ENCODE data around the gene ANKRD7. TPM values are rescaled to one million over a fixed set of nuclear protein-coding genes. Genes with fewer than 3 reads are reported as not detected.

Gene ANKRD7
- total RNA-seq, 1 donor from 2014 or later = not detected

DNA sequence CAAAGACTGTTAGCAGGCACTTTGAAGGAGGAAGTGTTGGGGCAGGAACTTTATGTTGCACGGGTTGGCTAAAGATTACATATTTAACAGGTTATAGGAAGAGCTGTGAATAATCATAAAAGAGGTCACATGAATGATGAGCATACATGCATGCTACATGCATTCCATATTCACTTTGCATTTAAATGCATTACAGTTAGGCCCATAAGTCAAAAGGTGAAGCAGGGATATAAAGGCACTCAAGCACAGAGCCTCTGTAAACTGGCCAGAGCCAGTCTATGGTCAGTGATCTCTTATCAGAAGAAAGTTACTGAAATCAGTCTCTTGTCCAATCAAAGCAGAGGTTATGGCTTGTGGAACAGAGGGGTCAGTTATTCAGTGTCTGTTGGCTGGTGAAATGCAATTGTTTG, 7.3 kb upstream of the ANKRD7 start:
- H3K4me3 Mint-ChIP-seq (ENCODE audit: unreplicated experiment) = no peak overlapping the region
- no peaks in the 10 kb centered on the region for H3K4me1 Mint-ChIP-seq (ENCODE audit: low read depth, unreplicated experiment)
- no peaks in the 10 kb centered on the region for H3K9me3 Mint-ChIP-seq (ENCODE audit: unreplicated experiment)
- H3K27me3 Mint-ChIP-seq (ENCODE audit: unreplicated experiment) = no peaks in the 10 kb centered on the region
- TF ChIP-seq, protein P1, sequence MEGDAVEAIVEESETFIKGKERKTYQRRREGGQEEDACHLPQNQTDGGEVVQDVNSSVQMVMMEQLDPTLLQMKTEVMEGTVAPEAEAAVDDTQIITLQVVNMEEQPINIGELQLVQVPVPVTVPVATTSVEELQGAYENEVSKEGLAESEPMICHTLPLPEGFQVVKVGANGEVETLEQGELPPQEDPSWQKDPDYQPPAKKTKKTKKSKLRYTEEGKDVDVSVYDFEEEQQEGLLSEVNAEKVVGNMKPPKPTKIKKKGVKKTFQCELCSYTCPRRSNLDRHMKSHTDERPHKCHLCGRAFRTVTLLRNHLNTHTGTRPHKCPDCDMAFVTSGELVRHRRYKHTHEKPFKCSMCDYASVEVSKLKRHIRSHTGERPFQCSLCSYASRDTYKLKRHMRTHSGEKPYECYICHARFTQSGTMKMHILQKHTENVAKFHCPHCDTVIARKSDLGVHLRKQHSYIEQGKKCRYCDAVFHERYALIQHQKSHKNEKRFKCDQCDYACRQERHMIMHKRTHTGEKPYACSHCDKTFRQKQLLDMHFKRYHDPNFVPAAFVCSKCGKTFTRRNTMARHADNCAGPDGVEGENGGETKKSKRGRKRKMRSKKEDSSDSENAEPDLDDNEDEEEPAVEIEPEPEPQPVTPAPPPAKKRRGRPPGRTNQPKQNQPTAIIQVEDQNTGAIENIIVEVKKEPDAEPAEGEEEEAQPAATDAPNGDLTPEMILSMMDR (IDR thresholded peaks at IDR 0.05; ENCODE audit: partially characterized antibody, unreplicated experiment) = no peak
- no peak for DNase-seq
- H3K36me3 Mint-ChIP-seq (ENCODE audit: unreplicated experiment) = no peaks in the 10 kb centered on the region
- no peak overlapping the region for H3K27ac Mint-ChIP-seq (ENCODE audit: unreplicated experiment)

DNA sequence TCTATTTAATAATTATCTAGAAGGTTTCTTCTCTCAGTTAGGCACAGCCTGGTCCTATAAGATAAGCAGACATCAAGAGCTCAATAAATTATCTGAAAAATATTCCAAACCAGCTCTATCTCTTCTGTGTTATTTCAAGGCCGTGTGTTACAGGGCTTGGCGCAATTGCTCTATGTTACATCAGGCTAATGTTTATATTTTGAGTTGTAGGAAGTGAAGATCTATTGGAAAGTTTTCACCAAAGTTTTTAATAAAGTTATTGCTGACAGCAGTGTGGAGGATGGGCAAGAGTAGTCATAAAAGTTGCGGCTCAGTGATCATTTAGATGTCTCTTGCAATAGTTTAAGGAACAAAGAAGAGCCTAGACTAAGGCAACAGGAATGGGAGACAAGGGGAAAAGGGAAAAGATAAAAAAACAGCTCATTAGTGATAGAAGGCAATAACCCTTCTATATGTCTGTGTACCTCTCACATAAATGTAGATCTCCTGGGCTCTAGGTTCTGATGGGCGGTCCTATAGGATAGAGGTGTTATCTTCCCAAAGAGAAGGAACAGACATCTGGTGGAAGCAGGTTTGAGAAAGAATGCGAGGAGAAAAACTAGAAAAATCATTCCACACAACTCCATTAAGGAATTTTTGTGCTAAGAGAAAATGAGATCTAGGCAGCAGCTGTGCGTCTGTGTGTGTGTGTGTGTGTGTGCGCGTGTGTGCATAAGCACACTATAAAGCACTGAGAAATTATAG, 5.9 kb upstream of the ANKRD7 start:
- no peaks in the 10 kb centered on the region for H3K36me3 Mint-ChIP-seq (ENCODE audit: unreplicated experiment)
- no peak overlapping the region for H3K4me3 Mint-ChIP-seq (ENCODE audit: unreplicated experiment)
- no peaks in the 10 kb centered on the region for H3K9me3 Mint-ChIP-seq (ENCODE audit: unreplicated experiment)
- TF ChIP-seq, protein P1 (IDR thresholded peaks at IDR 0.05; ENCODE audit: partially characterized antibody, unreplicated experiment) = no peak
- DNase-seq = no peak
- no peaks in the 10 kb centered on the region for H3K4me1 Mint-ChIP-seq (ENCODE audit: low read depth, unreplicated experiment)
- H3K27me3 Mint-ChIP-seq (ENCODE audit: unreplicated experiment) = no peaks in the 10 kb centered on the region
- no peak overlapping the region for H3K27ac Mint-ChIP-seq (ENCODE audit: unreplicated experiment)

DNA sequence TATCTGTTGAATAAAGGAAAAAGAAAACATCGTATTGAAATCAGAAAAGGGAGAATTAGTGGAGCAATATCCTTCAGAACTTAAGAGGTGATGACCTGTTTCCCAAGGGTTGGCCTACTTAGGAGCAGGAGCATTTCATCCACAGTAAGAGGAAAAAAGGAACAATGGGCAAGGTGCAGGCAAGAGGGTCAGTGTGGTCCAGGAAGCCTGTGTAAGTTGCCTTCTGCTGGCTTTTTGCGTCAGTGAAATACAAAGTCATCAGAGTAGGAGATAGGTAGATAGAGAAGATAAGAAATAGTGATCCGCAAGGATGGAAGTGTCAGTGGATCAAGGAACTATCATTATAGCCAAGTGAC, 5.4 kb upstream of the ANKRD7 start:
- TF ChIP-seq, protein P1 (IDR thresholded peaks at IDR 0.05; ENCODE audit: partially characterized antibody, unreplicated experiment) = no peak
- Mint-ChIP-seq H3K9me3 (ENCODE audit: unreplicated experiment) (no peaks in the 10 kb centered on the region), H3K27me3 (ENCODE audit: unreplicated experiment) (no peaks in the 10 kb centered on the region), H3K27ac (ENCODE audit: unreplicated experiment) (no peak overlapping the region), H3K36me3 (ENCODE audit: unreplicated experiment) (no peaks in the 10 kb centered on the region), H3K4me3 (ENCODE audit: unreplicated experiment) (no peak overlapping the region), H3K4me1 (ENCODE audit: low read depth, unreplicated experiment) (no peaks in the 10 kb centered on the region)
- DNase-seq = no peak

DNA sequence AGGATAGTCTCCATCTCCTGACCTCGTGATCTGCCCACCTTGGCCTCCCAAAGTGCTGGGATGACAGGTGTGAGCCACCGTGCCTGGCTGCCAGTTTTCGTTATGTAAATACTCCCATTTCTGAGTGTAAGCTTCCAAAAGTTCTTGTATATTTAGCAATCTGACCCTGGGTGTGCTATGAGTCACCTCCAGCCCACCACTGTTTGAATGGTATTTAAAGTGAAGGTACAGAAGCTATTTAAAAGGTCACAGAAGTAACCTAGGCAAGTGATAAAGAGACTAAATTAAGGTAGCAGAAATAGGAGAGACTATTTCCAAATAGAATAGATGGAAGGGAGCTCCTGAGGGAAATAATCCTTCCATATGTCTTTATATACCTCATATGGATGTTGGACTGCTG, 3.9 kb upstream of the ANKRD7 start:
- H3K36me3 Mint-ChIP-seq (ENCODE audit: unreplicated experiment) = no peaks in the 10 kb centered on the region
- no peak overlapping the region for H3K27ac Mint-ChIP-seq (ENCODE audit: unreplicated experiment)
- DNase-seq = no peak
- no peaks in the 10 kb centered on the region for H3K4me1 Mint-ChIP-seq (ENCODE audit: low read depth, unreplicated experiment)
- TF ChIP-seq, protein P1 (IDR thresholded peaks at IDR 0.05; ENCODE audit: partially characterized antibody, unreplicated experiment) = no peak
- H3K4me3 Mint-ChIP-seq (ENCODE audit: unreplicated experiment) = no peak overlapping the region
- H3K9me3 Mint-ChIP-seq (ENCODE audit: unreplicated experiment) = no peaks in the 10 kb centered on the region
- no peaks in the 10 kb centered on the region for H3K27me3 Mint-ChIP-seq (ENCODE audit: unreplicated experiment)

DNA sequence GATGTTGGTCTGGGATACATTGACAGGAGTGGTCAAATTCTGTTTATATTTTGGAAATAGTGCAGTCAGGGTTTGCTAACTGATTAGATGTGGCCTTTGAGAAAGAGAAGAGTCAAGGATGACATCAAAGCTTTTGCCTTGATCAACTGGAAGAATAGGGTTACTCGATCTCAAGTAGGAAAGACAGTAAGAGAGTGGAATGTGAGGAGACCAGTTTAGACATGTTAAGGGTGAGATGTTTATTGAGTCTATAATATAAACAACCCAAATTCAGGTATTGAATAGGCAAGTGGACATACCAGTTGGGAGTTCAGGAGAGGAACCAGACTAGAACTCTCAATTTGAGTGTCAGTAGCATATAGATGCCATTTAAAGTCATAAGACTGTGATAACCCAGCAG, 1.9 kb upstream of the ANKRD7 start:
- no peak for DNase-seq
- no peaks in the 10 kb centered on the region for H3K27me3 Mint-ChIP-seq (ENCODE audit: unreplicated experiment)
- H3K4me3 Mint-ChIP-seq (ENCODE audit: unreplicated experiment) = no peak overlapping the region
- H3K9me3 Mint-ChIP-seq (ENCODE audit: unreplicated experiment) = no peaks in the 10 kb centered on the region
- TF ChIP-seq, protein P1 (IDR thresholded peaks at IDR 0.05; ENCODE audit: partially characterized antibody, unreplicated experiment) = no peak
- no peak overlapping the region for H3K27ac Mint-ChIP-seq (ENCODE audit: unreplicated experiment)
- H3K36me3 Mint-ChIP-seq (ENCODE audit: unreplicated experiment) = no peaks in the 10 kb centered on the region
- H3K4me1 Mint-ChIP-seq (ENCODE audit: low read depth, unreplicated experiment) = no peaks in the 10 kb centered on the region
